Upper lobe of right lung (tissue), 1 donor: ENCODE measurements around the gene ARPC1B. TPM values are rescaled to one million over a fixed set of nuclear protein-coding genes. Genes with fewer than 3 reads are reported as not detected.

Experiments
- ATAC-seq: fragments of 200-7000 bp; cut with Tn5 transposase; one replicate; pipeline ENCODE4 v1.9.1; 2020; ENCODE audit warnings: mild to moderate bottlenecking, moderate library complexity
- DNase-seq: peaks from one replicate; pipeline ENCODE4 v3.0.0-alpha.2; 2020
- H3K27ac ChIP-seq: fragments of 200-600 bp; one replicate; pipeline ENCODE4 v1.8.0; 2022
- H3K27me3 ChIP-seq: fragments of 200-600 bp; one replicate; pipeline ENCODE4 v1.8.0; 2022; ENCODE audit warnings: mild to moderate bottlenecking
- H3K36me3 ChIP-seq: fragments of 200-600 bp; one replicate; pipeline ENCODE4 v1.8.0; 2022
- H3K4me1 ChIP-seq: fragments of 200-600 bp; one replicate; pipeline ENCODE4 v1.8.0; 2022
- H3K4me3 ChIP-seq: fragments of 200-600 bp; one replicate; pipeline ENCODE4 v1.8.0; 2022; ENCODE audit warnings: mild to moderate bottlenecking
- H3K9me3 ChIP-seq: fragments of 200-600 bp; one replicate; pipeline ENCODE4 v1.8.0; 2022
- intact Hi-C: fragments of 100-400 bp; cut with DNase I; formaldehyde crosslinking; loops from one replicate; pipeline ENCODE4 v1.11.0; 2022
- total RNA-seq: library from RNA; stranded (reverse); fragmentation: NEBNext Ultra II Directional; extraction: Animal tissue kit (Norgen Biotek cat#: 25700); gene quantifications from one replicate; pipeline ENCODE4 v1.2.1, GENCODE V29; 2021
- TF ChIP-seq, protein P1 (sequence below): fragments of 200-600 bp; IDR thresholded peaks from one replicate; pipeline ENCODE4 v1.8.0; 2022; ENCODE audit warnings: antibody characterized with exemption
- donor health status: DM: no; HTN: yes; CAD: no; lungs with severe emphysema.

The ARPC1B gene
- total RNA-seq, 1 donor from 2014 or later = 219 TPM

- intact Hi-C loops = no loop called here
- peak; percentile 70 for ATAC-seq
- Histone ChIP-seq H3K9me3 (no peaks in the 10 kb centered on the region), H3K4me1 (peaks cover 58% of the 10 kb centered on the region), H3K27me3 (no peaks in the 10 kb centered on the region), H3K27ac (peak overlapping the region; percentile 90), H3K36me3 (peaks cover 33% of the 10 kb centered on the region), H3K4me3 (peak overlapping the region; percentile 37)
- TF ChIP-seq, protein P1, sequence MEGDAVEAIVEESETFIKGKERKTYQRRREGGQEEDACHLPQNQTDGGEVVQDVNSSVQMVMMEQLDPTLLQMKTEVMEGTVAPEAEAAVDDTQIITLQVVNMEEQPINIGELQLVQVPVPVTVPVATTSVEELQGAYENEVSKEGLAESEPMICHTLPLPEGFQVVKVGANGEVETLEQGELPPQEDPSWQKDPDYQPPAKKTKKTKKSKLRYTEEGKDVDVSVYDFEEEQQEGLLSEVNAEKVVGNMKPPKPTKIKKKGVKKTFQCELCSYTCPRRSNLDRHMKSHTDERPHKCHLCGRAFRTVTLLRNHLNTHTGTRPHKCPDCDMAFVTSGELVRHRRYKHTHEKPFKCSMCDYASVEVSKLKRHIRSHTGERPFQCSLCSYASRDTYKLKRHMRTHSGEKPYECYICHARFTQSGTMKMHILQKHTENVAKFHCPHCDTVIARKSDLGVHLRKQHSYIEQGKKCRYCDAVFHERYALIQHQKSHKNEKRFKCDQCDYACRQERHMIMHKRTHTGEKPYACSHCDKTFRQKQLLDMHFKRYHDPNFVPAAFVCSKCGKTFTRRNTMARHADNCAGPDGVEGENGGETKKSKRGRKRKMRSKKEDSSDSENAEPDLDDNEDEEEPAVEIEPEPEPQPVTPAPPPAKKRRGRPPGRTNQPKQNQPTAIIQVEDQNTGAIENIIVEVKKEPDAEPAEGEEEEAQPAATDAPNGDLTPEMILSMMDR = no peak
- no peak for DNase-seq
Observed at GRCh38 chr7:99380032-99380822, 5.7 kb downstream of the ARPC1B start.

DNA sequence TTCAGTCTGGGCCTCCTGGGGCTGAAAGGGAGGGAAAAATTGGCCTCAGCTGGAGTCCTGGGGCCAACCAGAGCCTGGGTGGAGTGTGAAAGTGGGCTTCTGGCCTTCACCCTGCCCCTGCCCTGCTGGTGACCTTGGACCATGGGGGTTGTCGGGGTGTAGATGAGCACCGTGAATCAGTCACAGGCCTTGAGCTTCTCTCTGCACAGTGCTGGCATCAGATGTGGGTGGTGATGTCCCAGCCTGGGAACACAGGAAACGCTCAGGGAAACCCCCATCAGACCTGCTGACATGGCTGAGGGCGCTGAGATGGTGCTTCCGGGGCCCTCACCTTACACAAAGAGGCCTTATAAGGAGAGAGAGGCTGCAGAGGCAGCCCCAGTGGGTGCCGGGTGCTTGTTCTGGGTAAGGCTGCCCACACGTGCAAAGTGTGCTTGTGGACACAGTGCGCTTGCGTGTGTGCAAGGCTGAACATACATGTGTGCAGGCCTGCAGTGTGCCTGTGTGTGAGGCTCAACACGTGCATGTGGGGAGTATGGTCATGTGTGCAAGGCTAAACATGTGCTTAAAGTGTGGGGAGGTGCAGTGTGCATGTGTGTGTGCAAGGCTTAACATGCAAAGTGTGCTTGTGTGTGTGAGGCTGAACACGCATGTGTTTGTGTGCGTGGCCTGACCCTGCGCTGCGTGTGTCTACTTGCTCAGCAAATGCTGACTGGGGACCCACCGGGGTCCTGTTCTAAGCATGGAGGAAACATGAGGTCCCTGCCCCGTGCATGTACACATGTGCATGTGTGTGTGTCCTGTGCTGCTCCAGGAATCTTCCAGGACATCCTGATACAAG lies 6.5 kb downstream of the ARPC1B start:
- Histone ChIP-seq H3K27ac (peak overlapping the region; percentile 90), H3K36me3 (peaks cover 41% of the 10 kb centered on the region), H3K27me3 (no peaks in the 10 kb centered on the region), H3K4me3 (peak overlapping the region; percentile 37), H3K4me1 (peaks cover 56% of the 10 kb centered on the region), H3K9me3 (no peaks in the 10 kb centered on the region)
- TF ChIP-seq, protein P1 = no peak
- intact Hi-C loops = no loop called here
- peak; percentile 52 for ATAC-seq
- no peak for DNase-seq

- Histone ChIP-seq H3K27me3 (no peaks in the 10 kb centered on the region), H3K9me3 (no peaks in the 10 kb centered on the region), H3K36me3 (peaks cover 41% of the 10 kb centered on the region), H3K4me3 (no peak overlapping the region), H3K4me1 (peaks cover 50% of the 10 kb centered on the region), H3K27ac (peak overlapping the region; percentile 90)
- ATAC-seq (no peak), DNase-seq (no peak)
- intact Hi-C loops = no loop called here
- TF ChIP-seq, protein P1 = no peak
Observed at GRCh38 chr7:99381664-99382075, 7.1 kb downstream of the ARPC1B start.

DNA sequence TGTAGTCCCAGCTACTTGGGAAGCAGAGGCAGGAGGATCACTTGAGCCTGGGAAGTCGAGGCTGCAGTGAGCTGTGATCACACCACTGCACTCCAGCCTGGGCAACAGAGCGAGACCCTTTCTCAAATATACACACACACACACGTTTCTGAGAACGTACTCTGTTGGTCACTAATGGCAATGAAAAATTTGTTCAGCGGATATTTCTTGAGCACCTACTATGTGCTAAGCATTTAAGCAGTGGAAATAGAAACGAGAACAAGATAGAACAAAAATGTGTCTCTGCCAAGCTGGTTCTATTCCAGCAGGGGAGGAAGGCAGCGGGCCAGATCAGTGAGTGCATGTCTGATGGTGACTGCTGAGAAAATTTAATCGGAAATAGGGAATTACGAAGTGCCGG lies 8.7 kb downstream of the ARPC1B start:
- H3K27ac ChIP-seq = no peak overlapping the region
- DNase-seq (no peak), ATAC-seq (no peak)
- H3K4me1 ChIP-seq = peaks cover 44% of the 10 kb centered on the region
- no peak overlapping the region for H3K4me3 ChIP-seq
- intact Hi-C loops = no loop called here
- H3K9me3 ChIP-seq = no peaks in the 10 kb centered on the region
- H3K27me3 ChIP-seq = no peaks in the 10 kb centered on the region
- TF ChIP-seq, protein P1 = no peak
- peaks cover 38% of the 10 kb centered on the region for H3K36me3 ChIP-seq

- Histone ChIP-seq H3K27me3 (no peaks in the 10 kb centered on the region), H3K27ac (no peak overlapping the region), H3K9me3 (no peaks in the 10 kb centered on the region), H3K4me1 (peaks cover 38% of the 10 kb centered on the region), H3K36me3 (peaks cover 42% of the 10 kb centered on the region), H3K4me3 (no peak overlapping the region)
- TF ChIP-seq, protein P1 = no peak
- ATAC-seq = no peak
- intact Hi-C loops = no loop called here
- no peak for DNase-seq
Observed at GRCh38 chr7:99383791-99384370, 9.4 kb downstream of the ARPC1B start.
